Osteoblast (primary cell): ENCODE measurements around the gene COBLL1. TPM values are rescaled to one million over a fixed set of nuclear protein-coding genes. Genes with fewer than 3 reads are reported as not detected.

Experiments used
- DNase-seq: peaks from one replicate; pipeline ENCODE4 v3.0.0; 2011; ENCODE audit warnings: low spot score, mixed read lengths; ENCODE audit not compliant: insufficient read length; ENCODE audit errors: missing footprints
- H2AFZ ChIP-seq: 2 replicates; pipeline ENCODE4 v1.6.0; 2011; ENCODE audit warnings: mild to moderate bottlenecking, low read length
- H3K27ac ChIP-seq: 2 replicates; pipeline ENCODE4 v1.5.1; 2011; ENCODE audit warnings: mild to moderate bottlenecking, low read depth, low read length, moderate library complexity
- H3K27me3 ChIP-seq: 2 replicates; pipeline ENCODE4 v1.6.0; 2012; ENCODE audit warnings: mild to moderate bottlenecking, control low read depth, inconsistent platforms, low read length, moderate library complexity; ENCODE audit not compliant: insufficient read depth
- H3K36me3 ChIP-seq: 2 replicates; pipeline ENCODE4 v1.5.1; 2011; ENCODE audit warnings: mild to moderate bottlenecking, low read length, control low read depth, moderate library complexity; ENCODE audit not compliant: insufficient read depth
- H3K4me1 ChIP-seq: 2 replicates; pipeline ENCODE4 v1.5.1; 2011; ENCODE audit warnings: mild to moderate bottlenecking, low read length, control low read depth, moderate library complexity; ENCODE audit not compliant: insufficient read depth
- H3K4me2 ChIP-seq: 2 replicates; pipeline ENCODE4 v1.6.0; 2011; ENCODE audit warnings: mild to moderate bottlenecking, low read length; ENCODE audit not compliant: insufficient read depth
- H3K4me3 ChIP-seq: fragments of 200-600 bp; sonication (generic); 3 replicates; pipeline ENCODE4 v1.5.1; 2012; ENCODE audit warnings: mild to moderate bottlenecking, low read length, inconsistent platforms; ENCODE audit not compliant: insufficient read depth
- H3K79me2 ChIP-seq: 2 replicates; pipeline ENCODE4 v1.6.0; 2012; ENCODE audit warnings: mild to moderate bottlenecking, low read length, control low read depth, inconsistent platforms; ENCODE audit not compliant: insufficient read depth
- H3K9me3 ChIP-seq: 2 replicates; pipeline ENCODE4 v1.5.1; 2011; ENCODE audit warnings: low read depth, low read length, control low read depth
- H4K20me1 ChIP-seq: 2 replicates; pipeline ENCODE4 v1.6.0; 2012; ENCODE audit warnings: mild to moderate bottlenecking, low read length, control low read depth; ENCODE audit not compliant: insufficient read depth
- CTCF ChIP-seq: IDR thresholded peaks from 2 replicates; pipeline ENCODE4 v1.5.1; 2011; ENCODE audit warnings: mild to moderate bottlenecking, low read depth, low read length, moderate library complexity; ENCODE audit errors: extremely low read depth
- small RNA-seq: library from RNA; depleted of rRNA; stranded (forward); fragments of <200 nt; gene quantifications from one replicate; pipeline ENCODE3, GENCODE V24; 2012
- total RNA-seq: library from RNA; depleted of rRNA; stranded (reverse); fragments of >200 nt; gene quantifications from 2 replicates; pipeline ENCODE4 v1.2.3, GENCODE V29; 2012

Gene COBLL1
- total RNA-seq, 1 donor = 10.9 TPM

DNA sequence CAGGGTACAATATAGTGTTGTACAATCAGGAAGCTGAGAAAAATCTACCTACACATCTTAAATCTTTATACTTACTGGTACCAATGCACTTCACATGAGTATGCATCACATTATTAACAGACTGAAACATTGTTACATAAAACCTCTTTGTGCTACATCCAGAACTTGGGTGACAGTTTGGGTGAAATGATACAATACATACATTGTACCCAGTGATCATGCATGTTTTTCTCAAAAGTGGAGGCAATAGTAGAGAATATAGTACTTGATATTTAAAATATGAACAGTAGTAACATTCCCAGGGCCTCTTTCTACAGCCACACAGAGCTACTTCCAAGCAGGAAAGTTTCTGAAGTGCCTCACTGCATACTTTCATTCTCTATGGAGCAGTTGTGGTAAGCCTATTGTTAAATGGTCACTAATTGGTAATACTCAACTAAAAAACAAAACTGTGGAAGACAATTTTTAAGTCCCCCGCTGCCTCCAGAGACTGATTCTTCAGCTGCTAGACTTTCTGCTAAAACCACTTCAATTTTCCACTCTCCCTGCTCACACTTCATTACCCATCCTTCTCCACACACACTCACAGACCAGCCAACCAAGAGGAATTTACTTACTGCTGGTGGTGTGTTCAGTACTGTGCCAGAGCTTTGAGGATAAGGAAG is 197.5 kb downstream of the COBLL1 start:
- H3K9me3 ChIP-seq = no peaks in the 10 kb centered on the region
- TF ChIP-seq CTCF = no peak
- no peak overlapping the region for H3K4me3 ChIP-seq
- H4K20me1 ChIP-seq = no peaks in the 10 kb centered on the region
- peak overlapping the region; percentile 30 for H2AFZ ChIP-seq
- H3K27ac ChIP-seq = no peak overlapping the region
- H3K36me3 ChIP-seq = no peaks in the 10 kb centered on the region
- peak overlapping the region; percentile 1 for H3K4me2 ChIP-seq
- H3K4me1 ChIP-seq = no peaks in the 10 kb centered on the region
- H3K27me3 ChIP-seq = no peaks in the 10 kb centered on the region
- H3K79me2 ChIP-seq = no peaks in the 10 kb centered on the region
- DNase-seq = no peak

DNA sequence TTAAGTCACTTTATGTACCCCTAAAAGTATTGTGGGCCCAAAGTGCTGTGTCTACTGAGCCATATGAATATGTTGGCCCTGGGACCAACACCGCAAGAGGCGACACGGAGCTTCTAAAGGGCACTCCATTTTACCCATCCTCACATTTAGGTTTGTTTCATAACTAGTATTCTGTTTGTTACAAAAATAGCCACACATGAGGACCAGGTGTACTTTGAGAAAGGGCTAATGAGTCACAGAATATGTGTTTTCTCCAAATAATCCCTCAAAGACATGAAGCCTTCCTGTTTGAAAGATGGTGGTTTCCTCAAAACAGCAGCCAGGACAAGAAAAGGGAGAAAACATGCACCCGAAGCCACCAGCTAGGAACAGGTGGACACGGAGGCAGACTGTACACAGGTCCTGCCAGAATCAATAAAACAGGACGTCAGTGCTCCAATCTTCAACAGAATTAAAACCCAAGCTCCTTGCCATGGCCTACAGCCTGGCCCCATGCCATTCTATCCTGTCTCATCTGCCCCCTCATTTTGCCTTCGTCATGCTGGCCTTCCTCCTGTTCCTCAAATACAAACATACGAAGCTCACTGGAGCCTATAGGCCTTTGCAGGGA is 198.6 kb downstream of the COBLL1 start:
- H3K27ac ChIP-seq = no peak overlapping the region
- no peaks in the 10 kb centered on the region for H3K27me3 ChIP-seq
- no peaks in the 10 kb centered on the region for H3K4me1 ChIP-seq
- no peaks in the 10 kb centered on the region for H3K9me3 ChIP-seq
- no peaks in the 10 kb centered on the region for H4K20me1 ChIP-seq
- H3K4me3 ChIP-seq = no peak overlapping the region
- no peak overlapping the region for H3K4me2 ChIP-seq
- no peak for DNase-seq
- H3K79me2 ChIP-seq = no peaks in the 10 kb centered on the region
- TF ChIP-seq CTCF = no peak
- no peaks in the 10 kb centered on the region for H3K36me3 ChIP-seq
- H2AFZ ChIP-seq = no peak overlapping the region

DNA sequence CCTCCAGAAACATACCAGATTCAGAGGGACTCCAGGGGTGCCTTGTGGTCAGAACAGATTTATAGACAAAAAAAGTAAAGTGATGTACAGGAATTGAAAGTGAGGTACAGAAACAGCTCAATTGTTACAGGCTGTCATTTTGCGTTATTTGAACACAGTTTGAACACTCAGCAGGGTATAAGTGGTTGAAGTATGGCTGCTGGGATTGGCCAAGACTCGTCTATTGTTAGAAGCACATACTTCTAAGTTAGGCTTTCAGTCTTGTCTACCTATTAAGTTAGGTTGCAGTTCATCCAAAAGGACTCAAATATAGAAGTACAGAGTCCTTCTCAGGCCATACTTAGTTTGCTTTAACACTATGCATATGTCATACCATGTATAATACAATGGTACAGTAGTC is 199.4 kb downstream of the COBLL1 start:
- H3K9me3 ChIP-seq = no peaks in the 10 kb centered on the region
- H3K4me3 ChIP-seq = no peak overlapping the region
- H2AFZ ChIP-seq = no peak overlapping the region
- H3K4me2 ChIP-seq = no peak overlapping the region
- no peak for DNase-seq
- no peaks in the 10 kb centered on the region for H3K79me2 ChIP-seq
- no peaks in the 10 kb centered on the region for H4K20me1 ChIP-seq
- no peaks in the 10 kb centered on the region for H3K27me3 ChIP-seq
- H3K36me3 ChIP-seq = no peaks in the 10 kb centered on the region
- H3K27ac ChIP-seq = no peak overlapping the region
- no peaks in the 10 kb centered on the region for H3K4me1 ChIP-seq
- no peak for TF ChIP-seq CTCF

Small RNA genes lying within 50 kb of the gene (small RNA-seq; reads per million reads assigned to genes)
- gene RNA5SP110 (not detected), gene SNORA70F (not detected)

Other genes with a start within 250 kb of the COBLL1 start
- gene GRB14, start 220.3 kb downstream of the COBLL1 start, total RNA-seq = 0.72 and 0.88 TPM in 2 replicates
- not detected in 2 replicates for gene SLC38A11, start 113.7 kb upstream of the COBLL1 start, total RNA-seq